Spleen (tissue), 11 donors: ENCODE measurements around the gene GGNBP2. TPM values are rescaled to one million over a fixed set of nuclear protein-coding genes. Genes with fewer than 3 reads are reported as not detected.

Experiments
- DNase-seq: peaks from one replicate; pipeline ENCODE4 v3.0.0-alpha.2; 2020
- H3K27ac ChIP-seq, 8 donors: fragments of 200-600 bp; sonication (generic) in 7 of 8; 1 replicate in 4 of 8; 2 replicates in 4 of 8; pipeline versions ENCODE4 v1.5.0 to v1.8.0; 2016 to 2021; ENCODE audit warnings: inconsistent platforms in 4 of 8, mild to moderate bottlenecking in 4 of 8, moderate library complexity in 1 of 8
- H3K27me3 ChIP-seq, 7 donors: fragments of 200-600 bp; sonication (generic) in 6 of 7; replicated peaks in 1 of 7; 1 replicate in 4 of 7; 2 replicates in 3 of 7; pipeline versions ENCODE4 v1.5.0 to v1.8.0; 2016 to 2021; ENCODE audit warnings: inconsistent platforms in 3 of 7, mild to moderate bottlenecking in 1 of 7
- H3K36me3 ChIP-seq, 6 donors: fragments of 200-600 bp; sonication (generic) in 5 of 6; 1 replicate in 4 of 6; 2 replicates in 2 of 6; pipeline versions ENCODE4 v1.5.0 to v1.8.0; 2016 to 2021; ENCODE audit warnings: inconsistent platforms in 2 of 6
- H3K4me1 ChIP-seq, 6 donors: fragments of 200-600 bp; sonication (generic) in 5 of 6; 1 replicate in 3 of 6; 2 replicates in 3 of 6; pipeline versions ENCODE4 v1.5.0 to v1.8.0; 2016 to 2021; ENCODE audit warnings: inconsistent platforms in 3 of 6
- H3K4me3 ChIP-seq, 8 donors: fragments of 200-600 bp; sonication (generic) in 7 of 8; 1 replicate in 4 of 8; 2 replicates in 4 of 8; pipeline versions ENCODE4 v1.5.0 to v1.8.0; 2016 to 2021; ENCODE audit warnings: inconsistent platforms in 4 of 8, mild to moderate bottlenecking in 4 of 8, moderate library complexity in 2 of 8
- H3K9me3 ChIP-seq, 8 donors: fragments of 200-600 bp; sonication (generic) in 7 of 8; 1 replicate in 4 of 8; 2 replicates in 4 of 8; pipeline versions ENCODE4 v1.5.0 to v1.8.0; 2016 to 2021; ENCODE audit warnings: inconsistent platforms in 4 of 8
- CTCF ChIP-seq, 11 experiments: fragments of 200-600 bp in 7 of 11; fragments of 450-650 bp in 4 of 11; sonication (generic) in 4 of 11; IDR thresholded peaks in 8 of 11; conservative IDR thresholded peaks in 3 of 11; 1 replicate in 7 of 11; 2 replicates in 4 of 11; pipeline versions ENCODE4 v1.4.0 to v1.8.0; 2016 to 2021; ENCODE audit warnings: antibody characterized with exemption in 11 of 11, inconsistent platforms in 4 of 11, mild to moderate bottlenecking in 1 of 11
- POLR2A ChIP-seq, 3 donors: fragments of 450-650 bp; IDR thresholded peaks; one replicate each; pipeline ENCODE4 v1.5.1; 2017; ENCODE audit warnings: antibody characterized with exemption in 3 of 3, mild to moderate bottlenecking in 1 of 3
- POLR2AphosphoS5 ChIP-seq, 3 donors: sonication (generic); formaldehyde crosslinking; IDR thresholded peaks; one replicate each; pipeline ENCODE4 v1.5.1; 2017; ENCODE audit warnings: antibody characterized with exemption in 3 of 3
- WGBS, 5 donors: extraction: QIAGEN DNeasy Blood & Tissue Kit in 3 of 5; methylation state at CpG; one replicate each; pipeline versions ENCODE4 v1.1.5 to v1.1.7; 2013 to 2018; 5-methylcytosine and 5-hydroxymethylcytosine counted together
- intact Hi-C: fragments of 100-400 bp; cut with DNase I; formaldehyde crosslinking; loops from one replicate; pipeline ENCODE4 v1.15.0; 2023; ENCODE audit warnings: low total_unique reads
- polyA plus RNA-seq, 3 donors: library from polyadenylated mRNA; stranded (reverse); fragments of 200-250 nt; gene quantifications; one replicate each; pipeline ENCODE4 v1.2.1, GENCODE V29; 2013
- total RNA-seq, 7 donors: library from RNA; depleted of rRNA in 3 of 7; stranded (reverse); fragments of >200 nt in 3 of 7; fragmentation: NEBNext Ultra II Directional in 4 of 7; extraction: Animal tissue kit (Norgen Biotek cat#: 25700) in 4 of 7; gene quantifications; one replicate each; pipeline versions ENCODE4 v1.1.0 to v1.2.1, GENCODE V29; 2016 to 2021
- donor health status: healthy with polysubstance abuse.
- donor health status: DM: no; HTN: no; CAD: no; lungs with moderate emphysema.
- donor health status: DM: no; HTN: no; CAD: no.
- donor health status: Bipolar disorder and iron deficiency.
- donor health status: healthy.
- donor health status: DM: no; HTN: no; CAD: no.
- donor health status: DM: yes; HTN: yes; CAD: no.

The GGNBP2 gene
- total and polyA plus RNA-seq, 10 donors = 60.8 to 123 (median 88.5) TPM

- no peaks in the 10 kb centered on the region for H3K9me3 ChIP-seq
- DNase-seq = no peak
- peaks cover 0 to 4% (median 0%) of the 10 kb centered on the region in 6 donors for H3K4me1 ChIP-seq
- no peak overlapping the region for H3K27ac ChIP-seq
- no peaks in the 10 kb centered on the region for H3K27me3 ChIP-seq
- peaks cover 0 to 89% (median 28%) of the 10 kb centered on the region in 6 donors for H3K36me3 ChIP-seq
- 95 to 98% (median 96%) methylated on average over 3 of the region's 3 CpGs for WGBS, 5 donors
- TF ChIP-seq POLR2A (IDR thresholded peaks at IDR 0.05) (no peak), CTCF (IDR thresholded peaks at IDR 0.05 in 8 of 11, conservative IDR thresholded peaks at IDR 0.05 in 3 of 11) (no peak), POLR2AphosphoS5 (IDR thresholded peaks at IDR 0.05) (no peak)
- intact Hi-C loops = no loop called here
- no peak overlapping the region for H3K4me3 ChIP-seq
Observed at GRCh38 chr17:36514856-36515255, 29.9 kb upstream of the GGNBP2 start.

- Histone ChIP-seq H3K4me1 (peaks cover 0 to 4% (median 0%) of the 10 kb centered on the region in 6 donors), H3K36me3 (peaks cover 0 to 89% (median 28%) of the 10 kb centered on the region in 6 donors), H3K27ac (no peak overlapping the region), H3K4me3 (no peak overlapping the region), H3K27me3 (no peaks in the 10 kb centered on the region), H3K9me3 (no peaks in the 10 kb centered on the region)
- intact Hi-C loops = no loop called here
- TF ChIP-seq POLR2A (IDR thresholded peaks at IDR 0.05) (no peak), POLR2AphosphoS5 (IDR thresholded peaks at IDR 0.05) (no peak), CTCF (IDR thresholded peaks at IDR 0.05 in 8 of 11, conservative IDR thresholded peaks at IDR 0.05 in 3 of 11) (no peak)
- DNase-seq = no peak
- WGBS, 5 donors = 87 to 98% (median 92%) methylated on average over 3 to 4 of the region's 4 CpGs
Observed at GRCh38 chr17:36515837-36516236, 28.9 kb upstream of the GGNBP2 start.

- Histone ChIP-seq H3K27me3 (no peaks in the 10 kb centered on the region), H3K27ac (no peak overlapping the region), H3K36me3 (peaks cover 0 to 91% (median 50%) of the 10 kb centered on the region in 6 donors), H3K9me3 (no peaks in the 10 kb centered on the region), H3K4me1 (peaks cover 0 to 4% (median 0%) of the 10 kb centered on the region in 6 donors), H3K4me3 (no peak overlapping the region)
- intact Hi-C loops = no loop called here
- TF ChIP-seq POLR2AphosphoS5 (IDR thresholded peaks at IDR 0.05) (no peak), POLR2A (IDR thresholded peaks at IDR 0.05) (no peak), CTCF (IDR thresholded peaks at IDR 0.05 in 8 of 11, conservative IDR thresholded peaks at IDR 0.05 in 3 of 11) (no peak)
- no peak for DNase-seq
- WGBS, 5 donors = 92 to 98% (median 96%) methylated on average over 2 of the region's 2 CpGs
Observed at GRCh38 chr17:36523113-36523512, 21.6 kb upstream of the GGNBP2 start.

GRCh38 chr17:36524428-36524876, 20.3 kb upstream of the GGNBP2 start:
- no peaks in the 10 kb centered on the region for H3K9me3 ChIP-seq
- no peak for TF ChIP-seq POLR2A (IDR thresholded peaks at IDR 0.05)
- no peak for TF ChIP-seq CTCF (IDR thresholded peaks at IDR 0.05 in 8 of 11, conservative IDR thresholded peaks at IDR 0.05 in 3 of 11)
- TF ChIP-seq POLR2AphosphoS5 (IDR thresholded peaks at IDR 0.05) = no peak
- no peak overlapping the region for H3K27ac ChIP-seq
- H3K4me3 ChIP-seq = no peak overlapping the region
- 80 to 86% (median 83%) methylated on average over 4 of the region's 4 CpGs for WGBS, 5 donors
- H3K4me1 ChIP-seq = no peaks in the 10 kb centered on the region
- DNase-seq = no peak
- no peaks in the 10 kb centered on the region for H3K27me3 ChIP-seq
- H3K36me3 ChIP-seq = peaks cover 0 to 97% (median 54%) of the 10 kb centered on the region in 6 donors
- intact Hi-C loops = no loop called here
